Measurements from ENCODE around the gene NXPE4.

NXPE4 gene

DNA sequence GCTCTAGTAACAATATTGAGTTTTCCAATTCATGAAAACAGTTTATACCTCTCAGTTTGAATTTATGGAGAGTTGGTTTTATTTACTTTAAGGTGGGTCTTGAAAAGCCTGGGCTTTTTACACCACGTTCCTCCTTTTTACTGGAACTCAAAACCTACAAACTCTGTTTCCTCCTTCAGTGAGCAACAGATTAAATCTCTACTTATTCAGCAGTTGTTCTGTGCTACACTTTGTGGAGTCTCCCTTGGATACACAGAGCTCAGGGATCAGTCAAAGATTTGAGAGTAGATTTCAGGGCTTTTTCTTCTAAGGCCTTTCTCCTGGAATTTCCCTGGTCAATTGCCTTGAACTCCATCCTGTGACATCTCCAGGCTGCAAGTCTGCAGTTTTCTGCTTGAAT lies 39.5 kb downstream of the NXPE4 start:
- DNase-seq: no peak

DNA sequence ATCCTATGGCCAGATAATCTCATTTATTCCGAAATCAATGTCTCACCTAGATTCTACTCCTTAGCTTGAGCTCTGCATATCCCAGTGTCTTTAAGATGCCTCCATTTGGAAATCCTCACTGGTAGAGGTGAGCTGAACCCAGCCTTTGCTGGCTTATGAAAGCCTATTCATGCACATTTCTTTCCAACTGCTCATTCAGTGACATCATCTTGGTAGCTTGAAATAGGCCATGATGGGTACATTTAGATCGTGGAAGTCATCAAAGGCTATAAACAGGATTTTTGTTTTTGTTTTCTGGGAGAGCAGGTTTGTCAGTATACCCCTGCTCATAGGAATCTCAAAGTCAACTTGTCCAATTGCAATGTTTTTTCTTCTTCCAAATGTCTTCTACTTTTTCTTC lies 41.9 kb downstream of the NXPE4 start:
- DNase-seq: no peak

DNA sequence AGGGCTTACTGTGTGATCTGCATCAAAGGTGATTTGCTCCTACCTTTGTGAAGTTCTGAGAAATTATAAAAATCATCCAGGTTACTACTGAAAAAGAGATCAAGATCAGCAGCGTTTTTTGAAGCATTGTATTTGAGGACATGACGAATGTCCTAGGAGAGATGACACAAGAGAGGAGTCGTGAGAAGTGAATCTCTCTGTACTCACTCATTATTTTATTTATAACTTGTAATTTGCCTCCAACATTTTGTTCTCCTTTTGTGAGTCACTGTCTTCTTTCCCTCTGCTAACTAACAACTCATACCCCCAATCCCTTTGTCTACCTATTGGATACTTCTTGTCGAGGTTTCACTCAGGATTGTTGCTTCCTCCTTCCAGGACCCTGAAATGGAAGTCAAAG lies 44.5 kb downstream of the NXPE4 start:
- no peak for DNase-seq

DNA sequence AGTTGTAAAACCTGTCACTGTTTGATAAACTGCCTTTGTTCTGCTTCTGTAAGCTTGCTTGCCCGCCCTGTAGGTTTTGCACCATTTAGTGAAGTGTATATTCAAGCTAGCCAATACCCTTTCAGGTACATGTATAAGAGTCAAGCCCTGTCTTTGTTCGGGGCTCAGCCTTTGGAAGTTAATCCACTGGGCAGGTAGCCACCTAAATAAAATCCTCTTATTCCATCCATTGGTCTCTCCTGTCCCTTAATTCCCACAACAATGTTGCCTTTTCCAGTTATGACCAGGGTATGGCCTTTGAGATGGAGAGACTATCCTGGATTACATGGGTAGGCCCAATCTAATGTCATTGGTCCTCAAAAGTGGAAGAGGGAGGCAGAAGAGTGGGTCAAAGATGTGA lies 69.9 kb downstream of the NXPE4 start:
- no peak for DNase-seq

DNA sequence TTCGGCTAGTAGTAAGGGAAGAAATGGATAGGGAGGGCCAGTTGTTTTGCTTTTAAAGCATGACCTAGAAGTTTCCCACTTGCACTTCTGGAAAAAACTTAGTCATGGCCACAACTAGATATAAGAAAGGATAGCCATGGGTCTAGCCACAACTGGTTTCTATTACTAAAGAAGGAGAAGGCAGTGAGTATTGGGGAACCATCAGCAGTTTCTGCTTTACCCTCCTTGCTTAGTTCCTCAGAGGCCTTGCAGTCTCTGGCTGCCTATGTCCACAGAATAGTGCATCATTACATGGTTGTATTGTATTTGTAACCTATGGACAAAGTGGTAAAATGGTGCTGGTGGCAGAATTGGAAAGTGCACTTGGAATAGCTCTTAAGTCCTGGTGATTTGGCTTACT lies 71.5 kb downstream of the NXPE4 start:
- no peak for DNase-seq

DNA sequence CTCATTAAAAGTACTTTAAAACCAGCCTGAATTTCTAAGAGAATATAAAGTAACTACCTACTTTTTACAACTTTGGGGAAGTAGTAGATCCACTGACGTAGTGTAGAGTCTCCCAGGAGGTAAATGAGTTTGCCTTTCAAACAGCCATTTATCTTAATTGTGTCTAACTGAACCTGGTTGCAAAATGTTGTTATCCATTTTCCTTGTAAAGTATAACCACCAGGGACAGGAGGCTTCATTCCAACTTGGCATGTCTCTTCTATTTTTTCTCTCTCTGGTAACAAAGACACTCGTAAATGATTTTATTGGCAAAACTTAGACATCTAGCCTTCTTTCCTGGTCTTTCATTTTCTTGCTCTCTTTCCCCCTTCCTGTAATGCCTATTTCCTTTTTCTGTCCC lies 72.8 kb downstream of the NXPE4 start:
- no peak for DNase-seq

All from activated T-cell treated with anti-CD3 and anti-CD28 coated beads for 4 hours (primary cell).